Neutrophil (primary cell): ENCODE data around the gene ARHGDIA.

Source experiments
- H3K27ac ChIP-seq: fragments of 200-600 bp; sonication (generic); 2 replicates; pipeline ENCODE4 v1.5.1; 2016; ENCODE audit warnings: mild to moderate bottlenecking, moderate library complexity
- H3K27me3 ChIP-seq: fragments of 200-600 bp; sonication (generic); 2 replicates; pipeline ENCODE4 v1.6.0; 2016; ENCODE audit warnings: mild to moderate bottlenecking
- H3K36me3 ChIP-seq: fragments of 200-600 bp; sonication (generic); 2 replicates; pipeline ENCODE4 v1.5.1; 2017
- H3K4me1 ChIP-seq, 2 experiments: fragments of 200-600 bp in 1 of 2; sonication (generic) in 1 of 2; 1 replicate in 1 of 2; 2 replicates in 1 of 2; pipeline versions ENCODE4 v1.5.1 to v1.6.1; 2013 to 2016; ENCODE audit warnings: low read depth in 1 of 2, low read length in 1 of 2, mild to moderate bottlenecking in 1 of 2, moderate library complexity in 1 of 2; ENCODE audit not compliant: control insufficient read depth in 1 of 2, insufficient read depth in 1 of 2
- H3K4me3 ChIP-seq, 2 experiments: fragments of 200-600 bp in 1 of 2; sonication (generic) in 1 of 2; 1 replicate in 1 of 2; 2 replicates in 1 of 2; pipeline ENCODE4 v1.5.1; 2013 to 2016; ENCODE audit warnings: low read depth in 1 of 2, low read length in 1 of 2, mild to moderate bottlenecking in 1 of 2, moderate library complexity in 1 of 2
- H3K9me3 ChIP-seq: fragments of 200-600 bp; sonication (generic); 2 replicates; pipeline ENCODE4 v1.5.1; 2016
- TF ChIP-seq, protein P1 (sequence below): fragments of 200-600 bp; sonication (generic); IDR thresholded peaks from 2 replicates; pipeline ENCODE4 v1.5.1; 2016; ENCODE audit warnings: antibody characterized with exemption

Gene ARHGDIA

DNA sequence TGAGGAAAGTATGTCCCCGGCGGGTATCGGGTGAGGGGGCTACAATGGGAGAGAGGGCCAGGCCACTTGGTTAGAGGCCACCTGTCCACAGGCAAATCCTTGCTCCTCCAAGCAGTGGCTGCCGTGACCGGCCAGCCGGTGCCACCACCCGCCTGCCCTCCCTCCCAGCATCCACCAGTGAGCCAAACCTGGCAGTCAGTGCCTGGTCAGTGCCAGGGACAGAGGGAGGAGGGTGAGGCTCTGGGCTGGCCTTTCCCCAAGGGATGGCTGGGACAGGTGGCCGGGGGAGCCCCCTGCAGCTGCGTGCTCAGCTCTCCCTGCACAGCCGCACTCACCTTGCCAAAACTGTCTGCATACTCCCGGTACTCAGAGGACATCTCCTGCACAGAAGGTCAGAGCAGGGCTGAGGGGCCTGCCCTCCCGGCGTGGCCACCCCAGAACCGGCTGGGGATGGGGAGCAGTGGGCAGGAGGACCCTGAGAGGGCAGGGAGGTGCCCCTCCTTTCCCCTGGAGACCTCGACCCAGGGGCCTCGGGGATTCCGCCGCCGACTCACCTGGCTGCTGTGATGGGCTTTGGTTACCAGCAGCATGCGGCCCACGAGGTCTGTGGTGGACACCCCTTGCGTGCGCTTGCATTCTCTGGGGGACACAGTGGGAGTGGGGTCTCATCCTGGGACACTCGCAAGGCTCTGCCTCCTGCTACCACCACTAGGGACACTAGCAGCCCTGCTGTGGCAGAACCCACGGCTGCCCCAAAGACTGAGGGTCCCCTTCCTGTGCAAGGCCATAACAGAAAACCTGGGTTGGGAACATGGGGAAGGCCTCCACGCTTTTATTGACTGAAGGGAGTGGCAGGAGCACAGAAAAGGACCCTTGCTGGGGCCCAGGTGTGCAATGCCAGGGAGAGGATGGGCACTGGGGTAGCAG lies 36.3 kb upstream of the ARHGDIA start:
- H3K27me3 ChIP-seq, result peaks cover 19% of the 10 kb centered on the region
- H3K36me3 ChIP-seq, result peaks cover 20% of the 10 kb centered on the region
- TF ChIP-seq, protein P1, sequence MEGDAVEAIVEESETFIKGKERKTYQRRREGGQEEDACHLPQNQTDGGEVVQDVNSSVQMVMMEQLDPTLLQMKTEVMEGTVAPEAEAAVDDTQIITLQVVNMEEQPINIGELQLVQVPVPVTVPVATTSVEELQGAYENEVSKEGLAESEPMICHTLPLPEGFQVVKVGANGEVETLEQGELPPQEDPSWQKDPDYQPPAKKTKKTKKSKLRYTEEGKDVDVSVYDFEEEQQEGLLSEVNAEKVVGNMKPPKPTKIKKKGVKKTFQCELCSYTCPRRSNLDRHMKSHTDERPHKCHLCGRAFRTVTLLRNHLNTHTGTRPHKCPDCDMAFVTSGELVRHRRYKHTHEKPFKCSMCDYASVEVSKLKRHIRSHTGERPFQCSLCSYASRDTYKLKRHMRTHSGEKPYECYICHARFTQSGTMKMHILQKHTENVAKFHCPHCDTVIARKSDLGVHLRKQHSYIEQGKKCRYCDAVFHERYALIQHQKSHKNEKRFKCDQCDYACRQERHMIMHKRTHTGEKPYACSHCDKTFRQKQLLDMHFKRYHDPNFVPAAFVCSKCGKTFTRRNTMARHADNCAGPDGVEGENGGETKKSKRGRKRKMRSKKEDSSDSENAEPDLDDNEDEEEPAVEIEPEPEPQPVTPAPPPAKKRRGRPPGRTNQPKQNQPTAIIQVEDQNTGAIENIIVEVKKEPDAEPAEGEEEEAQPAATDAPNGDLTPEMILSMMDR, result no peak
- H3K4me3 ChIP-seq, result no peak overlapping the region
- no peaks in the 10 kb centered on the region for H3K9me3 ChIP-seq
- no peak overlapping the region for H3K27ac ChIP-seq
- peaks cover 20 to 23% of the 10 kb centered on the region in 2 experiments for H3K4me1 ChIP-seq

DNA sequence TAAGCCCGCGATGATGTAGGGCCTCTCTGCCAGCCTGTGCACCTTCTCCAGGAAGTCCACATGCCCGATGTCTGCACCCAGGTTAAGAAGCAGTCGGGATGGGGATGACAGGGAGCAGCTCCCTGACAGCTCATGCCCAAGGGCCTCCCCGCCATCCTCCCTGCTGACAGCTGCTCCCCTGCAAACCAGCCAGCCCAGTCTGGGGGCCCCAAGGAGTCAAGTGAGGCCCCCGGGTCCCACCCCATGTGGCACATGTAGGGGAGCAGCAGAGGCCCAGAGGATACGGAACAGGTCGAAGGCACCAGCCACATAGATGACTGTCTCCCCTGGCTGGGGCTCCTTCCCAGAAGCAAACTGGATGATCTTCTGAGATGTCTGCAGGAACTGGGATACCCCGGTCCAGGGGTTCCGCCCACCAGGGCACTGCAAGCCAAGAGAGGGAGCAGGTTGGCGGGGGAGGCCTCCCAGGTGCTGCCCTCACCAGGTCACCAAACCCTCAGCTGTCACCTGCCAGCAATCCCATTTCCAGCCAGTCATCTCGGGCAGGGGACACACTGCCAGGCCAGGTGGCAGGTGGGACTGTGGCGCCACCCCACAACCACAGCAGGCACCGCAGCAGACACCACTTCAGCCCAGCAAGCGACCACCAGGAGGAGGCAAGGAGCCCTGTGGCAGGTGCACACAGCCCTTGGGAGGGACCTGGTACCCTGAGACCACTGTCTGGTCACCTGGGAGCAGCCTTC lies 35.5 kb upstream of the ARHGDIA start:
- TF ChIP-seq, protein P1, result no peak
- H3K27me3 ChIP-seq, result peaks cover 27% of the 10 kb centered on the region
- H3K9me3 ChIP-seq, result no peaks in the 10 kb centered on the region
- peaks cover 22 to 24% of the 10 kb centered on the region in 2 experiments for H3K4me1 ChIP-seq
- no peak overlapping the region for H3K4me3 ChIP-seq
- peaks cover 11% of the 10 kb centered on the region for H3K36me3 ChIP-seq
- no peak overlapping the region for H3K27ac ChIP-seq

DNA sequence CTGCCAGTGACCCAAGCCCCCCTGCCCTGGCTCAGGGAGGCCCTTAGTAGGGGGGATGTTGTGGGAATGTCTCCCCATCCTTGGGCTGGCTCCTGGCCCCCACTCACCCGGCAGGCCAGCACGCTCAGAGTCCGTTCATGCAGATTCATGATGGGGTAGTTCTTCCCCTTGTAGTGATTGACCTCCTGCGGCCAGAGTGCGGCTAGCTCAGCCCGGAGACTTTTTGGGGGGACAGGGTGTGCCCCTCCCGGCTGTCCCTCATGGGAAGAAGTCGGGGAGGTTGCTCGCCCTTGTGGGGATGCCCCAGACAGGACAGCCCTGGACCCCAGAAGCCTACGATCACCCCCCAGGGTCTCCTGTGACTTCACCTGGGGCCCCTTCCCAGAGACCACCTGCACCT lies 34.9 kb upstream of the ARHGDIA start:
- H3K27ac ChIP-seq, result no peak overlapping the region
- TF ChIP-seq, protein P1, result no peak
- H3K4me3 ChIP-seq, result no peak overlapping the region
- no peaks in the 10 kb centered on the region for H3K9me3 ChIP-seq
- H3K4me1 ChIP-seq, result peaks cover 20 to 21% of the 10 kb centered on the region in 2 experiments
- peaks cover 34% of the 10 kb centered on the region for H3K27me3 ChIP-seq
- peaks cover 11% of the 10 kb centered on the region for H3K36me3 ChIP-seq

DNA sequence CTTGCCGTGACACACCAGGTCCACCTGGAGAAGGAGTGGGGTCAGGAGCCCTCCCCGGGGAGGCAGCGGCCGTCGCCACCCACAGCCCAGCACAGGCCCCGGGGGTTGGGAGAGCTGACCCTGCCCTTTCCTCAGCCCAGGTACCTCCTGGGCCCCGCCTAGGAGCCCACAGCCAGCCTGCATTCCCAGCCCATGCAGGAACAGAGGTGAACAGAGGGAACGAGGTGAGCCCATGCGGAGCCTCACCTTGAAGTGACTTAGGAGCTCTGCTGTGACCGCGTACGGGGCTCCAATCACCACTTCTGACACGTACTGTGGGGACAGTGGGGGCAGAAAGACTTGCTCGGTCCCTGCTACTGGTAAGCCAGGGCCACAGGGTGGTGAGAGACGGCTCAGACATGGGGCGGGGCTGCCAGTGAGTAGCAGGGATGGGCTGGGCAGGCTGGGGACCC lies 34.3 kb upstream of the ARHGDIA start:
- no peak overlapping the region for H3K27ac ChIP-seq
- H3K9me3 ChIP-seq, result no peaks in the 10 kb centered on the region
- H3K27me3 ChIP-seq, result peaks cover 38% of the 10 kb centered on the region
- no peak overlapping the region for H3K4me3 ChIP-seq
- H3K4me1 ChIP-seq, result peaks cover 15 to 17% of the 10 kb centered on the region in 2 experiments
- TF ChIP-seq, protein P1, result no peak
- H3K36me3 ChIP-seq, result peaks cover 15% of the 10 kb centered on the region

DNA sequence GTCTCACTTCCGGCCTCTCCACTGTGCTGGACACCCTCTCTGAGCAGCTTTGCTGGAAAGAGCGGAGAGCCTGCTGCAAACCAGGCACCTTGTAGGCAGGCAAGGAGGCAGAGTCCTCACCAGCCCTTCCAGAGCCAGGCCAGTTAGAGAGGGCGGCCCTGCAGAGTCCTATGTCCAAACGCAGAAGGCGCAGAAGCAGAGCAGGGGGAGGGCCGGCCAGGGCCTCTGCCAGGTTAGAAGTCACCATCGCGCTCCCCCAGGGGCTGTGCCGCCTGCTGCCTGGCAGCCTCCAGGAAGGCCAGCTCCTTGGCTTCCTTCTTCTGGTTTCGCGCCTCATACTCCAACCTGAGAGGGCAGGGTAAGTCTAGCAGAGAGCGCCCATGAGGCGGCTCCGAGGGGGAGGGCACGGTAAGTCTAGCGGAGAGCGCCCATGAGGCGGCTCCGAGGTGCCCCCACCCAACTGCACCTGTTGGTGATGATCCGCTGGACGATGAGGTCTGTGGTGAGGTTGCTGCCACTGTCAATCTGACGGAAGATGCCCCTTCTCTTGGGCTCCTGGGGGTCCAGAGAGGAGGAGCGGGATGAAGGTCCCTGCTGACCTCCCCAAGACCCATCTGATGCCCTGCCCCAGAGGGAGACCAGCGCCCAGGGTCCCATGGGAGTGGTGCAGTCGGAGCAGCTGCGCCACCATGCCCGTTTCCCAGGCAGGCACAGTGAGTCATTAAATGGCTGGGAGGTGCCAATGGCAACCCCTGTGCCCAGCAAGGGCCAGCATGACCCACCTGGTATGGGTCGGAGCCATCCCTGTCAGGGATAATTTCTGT lies 33.7 kb upstream of the ARHGDIA start:
- Histone ChIP-seq H3K4me3 (no peak overlapping the region), H3K36me3 (peaks cover 21% of the 10 kb centered on the region), H3K4me1 (peaks cover 9 to 11% of the 10 kb centered on the region in 2 experiments), H3K9me3 (no peaks in the 10 kb centered on the region), H3K27me3 (peaks cover 34% of the 10 kb centered on the region), H3K27ac (no peak overlapping the region)
- TF ChIP-seq, protein P1, result no peak
